Smooth muscle cell (in vitro differentiated cells): Measurements from ENCODE around the gene SLC27A2. TPM values are rescaled to one million over a fixed set of nuclear protein-coding genes. Genes with fewer than 3 reads are reported as not detected.

Source experiments
- DNase-seq: peaks from one replicate; lab custom pipeline; 2025; ENCODE audit not compliant: unreplicated experiment; lab: John Stamatoyannopoulos, UW
- H2AFZ ChIP-seq: fragments of 200-600 bp; sonication (generic); 2 replicates; pipeline ENCODE4 v1.6.0; 2016; ENCODE audit warnings: antibody characterized with exemption, low read depth, mild to moderate bottlenecking
- H3F3A ChIP-seq: fragments of 200-600 bp; sonication (generic); 2 replicates; pipeline ENCODE4 v1.6.0; 2017; ENCODE audit warnings: antibody characterized with exemption, low read depth
- H3K27ac ChIP-seq: fragments of 200-600 bp; sonication (generic); 2 replicates; pipeline ENCODE4 v1.5.1; 2016; ENCODE audit warnings: low read depth, mild to moderate bottlenecking
- H3K27me3 ChIP-seq: fragments of 200-600 bp; sonication (generic); 2 replicates; pipeline ENCODE4 v1.6.1; 2016; ENCODE audit warnings: low read depth, mild to moderate bottlenecking
- H3K36me3 ChIP-seq: fragments of 200-600 bp; sonication (generic); 2 replicates; pipeline ENCODE4 v1.5.1; 2016; ENCODE audit warnings: low read depth
- H3K4me1 ChIP-seq: fragments of 200-600 bp; sonication (generic); 2 replicates; pipeline ENCODE4 v1.5.1; 2016; ENCODE audit warnings: low read depth
- H3K4me2 ChIP-seq: fragments of 200-600 bp; sonication (generic); 2 replicates; pipeline ENCODE4 v1.6.0; 2016; ENCODE audit warnings: mild to moderate bottlenecking
- H3K4me3 ChIP-seq: fragments of 200-600 bp; sonication (generic); 2 replicates; pipeline ENCODE4 v1.5.1; 2016; ENCODE audit warnings: mild to moderate bottlenecking
- H3K79me2 ChIP-seq: fragments of 200-600 bp; sonication (generic); 2 replicates; pipeline ENCODE4 v1.6.0; 2016; ENCODE audit warnings: low read depth, mild to moderate bottlenecking
- H3K9ac ChIP-seq: fragments of 200-600 bp; sonication (generic); 2 replicates; pipeline ENCODE4 v1.6.0; 2016; ENCODE audit warnings: low read depth
- H3K9me3 ChIP-seq: fragments of 200-600 bp; sonication (generic); replicated peaks from 2 replicates; pipeline ENCODE4 v1.5.1; 2016; ENCODE audit warnings: low read depth
- H4K20me1 ChIP-seq: fragments of 200-600 bp; sonication (generic); 2 replicates; pipeline ENCODE4 v1.6.0; 2016; ENCODE audit warnings: low read depth
- WGBS: methylation state at CpG from one replicate; pipeline ENCODE4 v1.1.7; 2016; ENCODE audit warnings: low lambda C conversion rate; 5-methylcytosine and 5-hydroxymethylcytosine counted together
- polyA plus RNA-seq: library from polyadenylated mRNA; unstranded; fragments of >200 nt; fragmentation: Nextera tagmentation; extraction: Ambion mirVana; gene quantifications from 2 replicates; pipeline ENCODE4 v1.2.1, GENCODE V29; 2016
- total RNA-seq: library from RNA; depleted of rRNA; stranded (reverse); fragments of >200 nt; gene quantifications from 2 replicates; pipeline ENCODE4 v1.2.3, GENCODE V29; 2014
- TF ChIP-seq, protein P1 (sequence below): fragments of 200-600 bp; sonication (generic); IDR thresholded peaks from 2 replicates; pipeline ENCODE4 v1.5.1; 2017; ENCODE audit warnings: borderline replicate concordance, mild to moderate bottlenecking, antibody characterized with exemption; ENCODE audit not compliant: insufficient read depth, poor library complexity, severe bottlenecking

SLC27A2 gene
- total and polyA plus RNA-seq, 2 experiments from 2014 or later: 1.6 TPM; not detected in 1

DNA sequence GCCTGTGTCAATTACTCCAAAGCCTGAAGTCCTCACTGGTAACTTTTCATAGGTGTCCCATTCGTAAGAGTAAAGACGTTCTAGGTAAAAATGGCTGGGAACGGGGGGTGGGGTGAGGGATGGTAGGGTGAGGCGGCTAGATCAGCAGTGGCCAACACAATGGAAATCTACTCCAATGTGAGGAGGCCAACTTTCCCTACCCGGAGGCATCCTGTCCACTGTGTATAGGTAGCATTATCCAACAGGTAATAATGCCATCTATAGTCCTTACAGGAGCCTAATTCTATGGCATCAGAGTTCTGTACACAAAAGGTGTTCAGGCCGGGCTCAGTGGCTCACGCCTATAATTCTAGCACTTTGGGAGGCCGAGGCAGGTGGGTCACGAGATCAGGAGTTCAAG is 54.4 kb downstream of the SLC27A2 start:
- Histone ChIP-seq H4K20me1 (no peaks in the 10 kb centered on the region), H3K9me3 (no peaks in the 10 kb centered on the region), H3K27ac (no peak overlapping the region), H3K36me3 (no peaks in the 10 kb centered on the region), H3K4me2 (no peak overlapping the region), H3F3A (no peaks in the 10 kb centered on the region), H3K27me3 (no peaks in the 10 kb centered on the region), H2AFZ (no peak overlapping the region), H3K4me3 (no peak overlapping the region), H3K79me2 (no peaks in the 10 kb centered on the region), H3K9ac (no peak overlapping the region), H3K4me1 (no peaks in the 10 kb centered on the region)
- DNase-seq: no peak
- 97% methylated on average over 9 of the region's 9 CpGs for WGBS
- TF ChIP-seq, protein P1, sequence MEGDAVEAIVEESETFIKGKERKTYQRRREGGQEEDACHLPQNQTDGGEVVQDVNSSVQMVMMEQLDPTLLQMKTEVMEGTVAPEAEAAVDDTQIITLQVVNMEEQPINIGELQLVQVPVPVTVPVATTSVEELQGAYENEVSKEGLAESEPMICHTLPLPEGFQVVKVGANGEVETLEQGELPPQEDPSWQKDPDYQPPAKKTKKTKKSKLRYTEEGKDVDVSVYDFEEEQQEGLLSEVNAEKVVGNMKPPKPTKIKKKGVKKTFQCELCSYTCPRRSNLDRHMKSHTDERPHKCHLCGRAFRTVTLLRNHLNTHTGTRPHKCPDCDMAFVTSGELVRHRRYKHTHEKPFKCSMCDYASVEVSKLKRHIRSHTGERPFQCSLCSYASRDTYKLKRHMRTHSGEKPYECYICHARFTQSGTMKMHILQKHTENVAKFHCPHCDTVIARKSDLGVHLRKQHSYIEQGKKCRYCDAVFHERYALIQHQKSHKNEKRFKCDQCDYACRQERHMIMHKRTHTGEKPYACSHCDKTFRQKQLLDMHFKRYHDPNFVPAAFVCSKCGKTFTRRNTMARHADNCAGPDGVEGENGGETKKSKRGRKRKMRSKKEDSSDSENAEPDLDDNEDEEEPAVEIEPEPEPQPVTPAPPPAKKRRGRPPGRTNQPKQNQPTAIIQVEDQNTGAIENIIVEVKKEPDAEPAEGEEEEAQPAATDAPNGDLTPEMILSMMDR: no peak

DNA sequence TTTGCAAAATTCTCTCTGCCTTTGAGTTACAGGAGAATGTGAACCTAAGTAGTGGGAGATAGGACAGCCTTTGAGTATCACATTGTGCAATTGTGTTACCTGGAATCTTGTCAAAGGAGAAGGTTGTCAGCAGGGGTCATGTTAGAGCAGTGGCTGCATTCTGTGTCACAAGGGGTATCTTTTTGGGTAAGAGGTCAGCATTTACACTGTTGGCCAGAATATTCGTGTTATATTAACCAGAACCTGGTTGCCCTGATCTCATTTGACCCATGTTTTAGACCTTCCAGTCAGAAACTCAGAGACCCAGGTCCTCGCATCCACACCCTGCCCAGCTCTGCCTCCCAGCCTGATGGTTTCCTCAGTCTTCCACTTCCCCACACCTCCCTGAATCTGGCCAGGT is 56.3 kb downstream of the SLC27A2 start:
- TF ChIP-seq, protein P1: no peak
- H3K36me3 ChIP-seq: no peaks in the 10 kb centered on the region
- no peak overlapping the region for H3K4me2 ChIP-seq
- H4K20me1 ChIP-seq: no peaks in the 10 kb centered on the region
- H3K4me1 ChIP-seq: no peaks in the 10 kb centered on the region
- no peaks in the 10 kb centered on the region for H3F3A ChIP-seq
- H3K27me3 ChIP-seq: no peaks in the 10 kb centered on the region
- no peak overlapping the region for H3K4me3 ChIP-seq
- H2AFZ ChIP-seq: no peak overlapping the region
- WGBS: 88% methylated on average over 2 of the region's 2 CpGs
- no peaks in the 10 kb centered on the region for H3K9me3 ChIP-seq
- H3K79me2 ChIP-seq: no peaks in the 10 kb centered on the region
- no peak overlapping the region for H3K9ac ChIP-seq
- no peak overlapping the region for H3K27ac ChIP-seq
- DNase-seq: no peak

DNA sequence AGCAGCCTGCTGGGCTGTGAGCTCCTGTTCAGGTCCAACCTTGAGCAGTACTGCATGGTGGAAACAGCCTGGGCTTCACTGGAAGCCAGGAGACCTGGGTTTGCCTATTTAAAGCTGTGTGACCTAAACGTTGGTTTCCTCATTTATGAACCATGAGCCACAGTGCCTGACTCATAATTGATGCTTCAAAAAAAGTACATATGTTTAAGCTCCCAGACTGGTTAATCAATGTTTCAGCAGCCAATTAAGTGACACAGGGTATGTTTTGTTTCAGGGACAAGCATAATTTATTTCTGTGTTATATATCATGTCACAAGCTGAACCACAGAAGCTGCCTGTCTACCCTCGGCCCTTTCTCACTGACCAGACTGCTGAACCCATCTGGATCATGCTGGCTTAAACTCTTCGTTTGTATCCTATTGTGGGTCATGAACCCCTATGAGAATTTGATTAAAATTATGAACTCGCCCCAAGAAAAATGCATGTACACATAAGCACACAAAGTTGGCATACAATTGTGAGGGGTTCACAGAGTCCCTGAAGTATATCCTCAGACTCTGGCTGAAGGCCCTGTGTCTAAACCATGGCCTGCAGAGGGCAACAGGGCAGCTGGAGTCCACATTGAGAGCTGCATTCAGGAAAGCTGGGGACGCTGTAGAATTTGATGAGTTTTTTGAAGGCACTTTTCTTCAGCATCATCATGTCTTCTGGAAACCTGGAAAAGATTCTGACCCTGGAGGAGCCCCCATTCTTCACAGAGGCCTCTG is 59.9 kb downstream of the SLC27A2 start:
- H3F3A ChIP-seq: no peaks in the 10 kb centered on the region
- H3K79me2 ChIP-seq: no peaks in the 10 kb centered on the region
- H3K4me2 ChIP-seq: no peak overlapping the region
- no peak overlapping the region for H3K27ac ChIP-seq
- no peaks in the 10 kb centered on the region for H3K27me3 ChIP-seq
- no peaks in the 10 kb centered on the region for H3K9me3 ChIP-seq
- no peaks in the 10 kb centered on the region for H3K36me3 ChIP-seq
- no peaks in the 10 kb centered on the region for H3K4me1 ChIP-seq
- 58% methylated on average over 5 of the region's 5 CpGs for WGBS
- TF ChIP-seq, protein P1: no peak
- H3K9ac ChIP-seq: no peak overlapping the region
- H2AFZ ChIP-seq: no peak overlapping the region
- no peak for DNase-seq
- no peak overlapping the region for H3K4me3 ChIP-seq
- H4K20me1 ChIP-seq: no peaks in the 10 kb centered on the region

DNA sequence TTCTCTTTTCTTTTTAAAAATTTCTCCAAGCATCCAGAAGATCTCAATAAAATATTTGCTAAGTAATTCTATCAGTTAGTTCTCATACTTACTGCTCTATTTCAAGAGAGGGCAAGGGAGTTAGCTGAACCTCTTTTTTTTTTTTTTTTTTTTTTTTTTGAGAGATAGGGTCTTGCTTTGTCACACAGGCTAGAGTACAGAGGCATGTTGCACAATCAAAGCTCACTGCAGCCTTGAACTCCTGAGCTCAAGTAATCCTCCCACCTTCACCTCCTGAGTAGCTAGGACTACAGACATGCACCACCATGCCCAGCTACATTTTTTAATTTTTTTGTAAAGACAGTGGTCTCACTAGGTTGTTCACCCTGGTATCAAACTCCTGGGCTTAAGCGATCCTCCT is 62.2 kb downstream of the SLC27A2 start:
- 96% methylated on average over 1 of the region's 1 CpG for WGBS
- no peaks in the 10 kb centered on the region for H3K79me2 ChIP-seq
- H3K4me1 ChIP-seq: no peaks in the 10 kb centered on the region
- no peaks in the 10 kb centered on the region for H4K20me1 ChIP-seq
- DNase-seq: no peak
- H3F3A ChIP-seq: no peaks in the 10 kb centered on the region
- H3K4me3 ChIP-seq: no peak overlapping the region
- no peaks in the 10 kb centered on the region for H3K27me3 ChIP-seq
- H3K4me2 ChIP-seq: no peak overlapping the region
- H3K9ac ChIP-seq: no peak overlapping the region
- H3K9me3 ChIP-seq: no peaks in the 10 kb centered on the region
- no peaks in the 10 kb centered on the region for H3K36me3 ChIP-seq
- H2AFZ ChIP-seq: no peak overlapping the region
- H3K27ac ChIP-seq: no peak overlapping the region
- TF ChIP-seq, protein P1: no peak
